WTC11 (cell line): Measurements from ENCODE around the gene LRRC32. TPM values are rescaled to one million over a fixed set of nuclear protein-coding genes. Genes with fewer than 3 reads are reported as not detected.

Experiments
- ATAC-seq: fragments of 200-7000 bp; cut with Tn5 transposase; 2 replicates; pipeline ENCODE4 v1.10.0; 2021; ENCODE audit warnings: mild to moderate bottlenecking, moderate library complexity
- CTCF ChIA-PET: fragments of 300-600 bp; sonication (Branson Sonifier 250); formaldehyde crosslinking; loops from one replicate; lab custom pipeline; 2021; ENCODE audit warnings: antibody characterized with exemption; lab: Charles Lee
- POLR2A ChIA-PET: fragments of 350-600 bp; sonication (Branson Sonifier 250); formaldehyde crosslinking; loops from one replicate; lab custom pipeline; 2021; ENCODE audit warnings: antibody characterized with exemption; lab: Charles Lee
- DNase-seq: peaks from one replicate; pipeline ENCODE4 v3.0.0; 2021; ENCODE audit warnings: low spot score
- H3K27ac Mint-ChIP-seq: 2 replicates; pipeline ENCODE4 v1.8.0; 2021; ENCODE audit warnings: mixed read lengths
- H3K27me3 Mint-ChIP-seq: 2 replicates; pipeline ENCODE4 v1.8.0; 2021; ENCODE audit warnings: low read depth, mild to moderate bottlenecking, moderate library complexity, mixed read lengths
- H3K36me3 Mint-ChIP-seq: 2 replicates; pipeline ENCODE4 v1.8.0; 2021; ENCODE audit warnings: mixed read lengths
- H3K4me1 Mint-ChIP-seq: 2 replicates; pipeline ENCODE4 v1.8.0; 2022; ENCODE audit warnings: mixed read lengths
- H3K4me3 Mint-ChIP-seq: 2 replicates; pipeline ENCODE4 v1.8.0; 2021; ENCODE audit warnings: mild to moderate bottlenecking, moderate library complexity, mixed read lengths
- H3K9me3 Mint-ChIP-seq: 2 replicates; pipeline ENCODE4 v1.8.0; 2021; ENCODE audit warnings: mixed read lengths
- E2F1 ChIP-seq: sonication (generic); formaldehyde crosslinking; IDR thresholded peaks from 2 replicates; pipeline ENCODE4 v1.8.0; 2022; ENCODE audit warnings: mild to moderate bottlenecking, missing genetic modification reagents
- EMX1 ChIP-seq: fragments of 250-450 bp; sonication (Bioruptor Pico); IDR thresholded peaks from 2 replicates; pipeline ENCODE4 v1.8.0; 2021; ENCODE audit warnings: mild to moderate bottlenecking
- FOXJ3 ChIP-seq: sonication (generic); formaldehyde crosslinking; IDR thresholded peaks from 2 replicates; pipeline ENCODE4 v1.9.0; 2021; ENCODE audit warnings: missing genetic modification reagents, mild to moderate bottlenecking, borderline replicate concordance
- GABPB1 ChIP-seq: sonication (generic); formaldehyde crosslinking; IDR thresholded peaks from 2 replicates; pipeline ENCODE4 v1.8.1; 2023; ENCODE audit warnings: mild to moderate bottlenecking, missing genetic modification reagents
- HMGXB4 ChIP-seq: sonication (generic); formaldehyde crosslinking; IDR thresholded peaks from 2 replicates; pipeline ENCODE4 v1.8.1; 2023; ENCODE audit warnings: mild to moderate bottlenecking, moderate library complexity, missing genetic modification reagents
- JUN ChIP-seq: sonication (generic); formaldehyde crosslinking; IDR thresholded peaks from 2 replicates; pipeline ENCODE4 v1.8.0; 2023; ENCODE audit warnings: mild to moderate bottlenecking, missing genetic modification reagents
- KAT7 ChIP-seq: sonication (generic); formaldehyde crosslinking; IDR thresholded peaks from 2 replicates; pipeline ENCODE4 v1.8.1; 2023; ENCODE audit warnings: missing genetic modification reagents, mild to moderate bottlenecking, borderline replicate concordance
- MYBL2 ChIP-seq: sonication (generic); formaldehyde crosslinking; IDR thresholded peaks from 2 replicates; pipeline ENCODE4 v1.8.1; 2023; ENCODE audit warnings: mild to moderate bottlenecking, moderate library complexity, missing genetic modification reagents
- NFATC4 ChIP-seq: fragments of 250-450 bp; sonication (Bioruptor Pico); IDR thresholded peaks from 2 replicates; pipeline ENCODE4 v1.9.0; 2021; ENCODE audit warnings: mild to moderate bottlenecking
- NFYB ChIP-seq: sonication (generic); formaldehyde crosslinking; conservative IDR thresholded peaks from 2 replicates; pipeline ENCODE4 v1.8.0; 2022; ENCODE audit warnings: low read depth, missing genetic modification reagents
- NR2C2 ChIP-seq: sonication (generic); formaldehyde crosslinking; IDR thresholded peaks from 2 replicates; pipeline ENCODE4 v1.8.0; 2022; ENCODE audit warnings: mild to moderate bottlenecking, missing genetic modification reagents
- NR3C1 ChIP-seq: sonication (generic); formaldehyde crosslinking; conservative IDR thresholded peaks from 2 replicates; pipeline ENCODE4 v1.8.1; 2023; ENCODE audit warnings: low read depth, mild to moderate bottlenecking, missing genetic modification reagents
- PRRX2 ChIP-seq: fragments of 250-450 bp; sonication (Bioruptor Pico); IDR thresholded peaks from 2 replicates; pipeline ENCODE4 v1.8.0; 2021; ENCODE audit warnings: mild to moderate bottlenecking
- SMAD3 ChIP-seq: sonication (generic); formaldehyde crosslinking; IDR thresholded peaks from 2 replicates; pipeline ENCODE4 v1.8.0; 2022; ENCODE audit warnings: missing genetic modification reagents, mild to moderate bottlenecking, borderline replicate concordance
- SMAD4 ChIP-seq: sonication (generic); formaldehyde crosslinking; IDR thresholded peaks from 2 replicates; pipeline ENCODE4 v1.8.0; 2022; ENCODE audit warnings: mild to moderate bottlenecking, missing genetic modification reagents
- SP1 ChIP-seq: sonication (generic); formaldehyde crosslinking; conservative IDR thresholded peaks from 2 replicates; pipeline ENCODE4 v1.8.1; 2022; ENCODE audit warnings: missing genetic modification reagents
- ZNF121 ChIP-seq: sonication (generic); formaldehyde crosslinking; IDR thresholded peaks from 2 replicates; pipeline ENCODE4 v1.8.0; 2023; ENCODE audit warnings: missing genetic modification reagents
- ZNF232 ChIP-seq: sonication (generic); formaldehyde crosslinking; IDR thresholded peaks from 2 replicates; pipeline ENCODE4 v1.8.0; 2022; ENCODE audit warnings: mild to moderate bottlenecking, missing genetic modification reagents
- ZNF396 ChIP-seq: fragments of 250-450 bp; sonication (Bioruptor Pico); IDR thresholded peaks from 2 replicates; pipeline ENCODE4 v1.8.0; 2021; ENCODE audit warnings: mild to moderate bottlenecking, moderate library complexity, borderline replicate concordance
- ZNF671 ChIP-seq: fragments of 250-450 bp; sonication (Bioruptor Pico); IDR thresholded peaks from 2 replicates; pipeline ENCODE4 v1.8.0; 2021; ENCODE audit warnings: mild to moderate bottlenecking
- ZSCAN18 ChIP-seq: fragments of 250-450 bp; sonication (Bioruptor Pico); IDR thresholded peaks from 2 replicates; pipeline ENCODE4 v2.1.2; 2022; ENCODE audit warnings: mild to moderate bottlenecking, moderate library complexity
- total RNA-seq: library from RNA; stranded (reverse); gene quantifications from 3 replicates; pipeline ENCODE4 v1.2.3, GENCODE V29; 2021
- TF ChIP-seq, protein P1 (sequence below): sonication (generic); formaldehyde crosslinking; IDR thresholded peaks from 2 replicates; pipeline ENCODE4 v1.8.1; 2023; ENCODE audit warnings: mild to moderate bottlenecking, missing genetic modification reagents

LRRC32 gene
- total RNA-seq, 1 experiment from 2014 or later = 0.74 TPM

DNA sequence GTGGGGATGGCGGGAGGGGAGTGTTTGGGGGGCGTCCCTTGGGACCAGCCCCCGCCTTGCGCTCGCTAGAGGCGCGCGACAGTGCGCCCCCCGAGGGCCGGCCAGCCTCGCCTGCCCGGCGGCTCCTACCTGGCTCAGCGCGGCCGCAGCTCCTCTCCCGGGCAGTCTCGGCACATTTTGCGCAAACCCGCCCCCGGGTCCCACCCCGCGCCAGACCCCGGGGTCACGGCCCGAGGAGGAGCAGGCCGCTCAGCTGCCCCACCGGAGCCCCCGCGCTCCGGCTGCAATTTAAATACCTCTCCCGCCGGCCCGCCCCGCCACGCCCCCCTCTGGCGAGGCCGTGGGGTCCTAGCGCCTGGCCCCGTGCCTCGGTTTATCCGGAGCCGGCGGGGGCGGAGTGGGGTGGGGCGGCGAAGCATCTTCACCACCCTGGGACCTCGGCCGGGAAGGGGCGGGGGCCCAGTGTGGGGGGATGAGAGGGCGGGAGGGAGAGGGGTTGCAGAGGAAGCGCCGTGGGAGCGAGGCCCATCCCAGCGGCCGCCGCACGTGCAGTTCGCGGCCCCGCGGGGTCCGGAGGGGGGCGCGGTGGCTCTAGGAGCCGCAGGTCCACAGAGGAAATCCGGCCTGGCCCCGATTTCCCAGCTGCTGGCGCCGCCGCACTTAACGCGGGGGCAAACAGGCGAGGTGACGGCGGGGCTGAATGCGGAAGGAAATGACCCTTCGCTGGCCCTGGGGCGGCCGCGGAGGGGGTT is at the start of gene LRRC32 (continued):
- no peak for TF ChIP-seq ZNF232
- TF ChIP-seq ZNF671 (CRISPR knock-in tag) = no peak
- no peak for TF ChIP-seq SMAD4
- TF ChIP-seq ZNF121 (CRISPR knock-in tag) = no peak
- no peak for TF ChIP-seq NR3C1 (CRISPR knock-in tag)

DNA sequence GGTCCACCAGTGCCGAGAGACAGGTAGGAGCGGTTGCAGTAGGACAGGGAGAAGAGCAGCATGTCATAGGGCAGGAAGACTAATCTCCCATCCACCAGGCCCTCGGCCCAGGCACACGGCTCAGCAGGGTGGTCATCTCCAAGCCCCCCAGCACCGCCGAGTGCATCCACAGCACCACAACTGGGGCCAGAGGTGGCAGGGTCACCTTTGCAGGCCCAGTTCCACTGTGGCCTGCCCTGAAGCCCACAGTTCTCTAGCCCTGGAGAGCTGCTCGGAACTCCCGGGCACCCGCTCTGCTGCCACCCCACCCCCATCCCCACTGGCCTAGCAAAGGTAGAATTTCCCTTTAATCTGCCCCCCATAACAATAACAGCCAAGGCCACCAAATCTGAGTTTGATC is 49.1 kb upstream of the LRRC32 start:
- TF ChIP-seq FOXJ3 (CRISPR knock-in tag) (no peak), NFYB (CRISPR knock-in tag) (no peak)
- DNase-seq = no peak
- H3K4me1 Mint-ChIP-seq = peaks cover 5% of the 10 kb centered on the region
- H3K36me3 Mint-ChIP-seq = no peaks in the 10 kb centered on the region
- ChIA-PET POLR2A (no interaction called here), CTCF (interaction anchor here (0.8 to 3.6 kb wide), 3 partner anchors 21 to 121 kb away, joined by 3 to 18 read pairs (median 6); no protein-coding TSS in a partner anchor)
- no peak overlapping the region for H3K27ac Mint-ChIP-seq
- H3K4me3 Mint-ChIP-seq = no peak overlapping the region
- no peak for ATAC-seq
- peaks cover 12% of the 10 kb centered on the region for H3K27me3 Mint-ChIP-seq
- no peaks in the 10 kb centered on the region for H3K9me3 Mint-ChIP-seq

GRCh38 chr11:76719281-76719680 is 48.7 kb upstream of the LRRC32 start:
- no peaks in the 10 kb centered on the region for H3K9me3 Mint-ChIP-seq
- H3K36me3 Mint-ChIP-seq = no peaks in the 10 kb centered on the region
- no peak overlapping the region for H3K4me3 Mint-ChIP-seq
- no peak for ATAC-seq
- ChIA-PET CTCF (interaction anchor here (3.6 kb wide), 1 partner anchor 120 kb away, joined by 18 read pairs; no protein-coding TSS in a partner anchor), POLR2A (no interaction called here)
- no peak overlapping the region for H3K27ac Mint-ChIP-seq
- no peak for TF ChIP-seq E2F1 (CRISPR knock-in tag)
- TF ChIP-seq EMX1 (CRISPR knock-in tag) = no peak
- TF ChIP-seq NFATC4 = no peak
- TF ChIP-seq, protein P1, sequence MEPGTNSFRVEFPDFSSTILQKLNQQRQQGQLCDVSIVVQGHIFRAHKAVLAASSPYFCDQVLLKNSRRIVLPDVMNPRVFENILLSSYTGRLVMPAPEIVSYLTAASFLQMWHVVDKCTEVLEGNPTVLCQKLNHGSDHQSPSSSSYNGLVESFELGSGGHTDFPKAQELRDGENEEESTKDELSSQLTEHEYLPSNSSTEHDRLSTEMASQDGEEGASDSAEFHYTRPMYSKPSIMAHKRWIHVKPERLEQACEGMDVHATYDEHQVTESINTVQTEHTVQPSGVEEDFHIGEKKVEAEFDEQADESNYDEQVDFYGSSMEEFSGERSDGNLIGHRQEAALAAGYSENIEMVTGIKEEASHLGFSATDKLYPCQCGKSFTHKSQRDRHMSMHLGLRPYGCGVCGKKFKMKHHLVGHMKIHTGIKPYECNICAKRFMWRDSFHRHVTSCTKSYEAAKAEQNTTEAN = no peak
- TF ChIP-seq PRRX2 = no peak
- no peak for TF ChIP-seq KAT7
- TF ChIP-seq JUN (CRISPR knock-in tag) = no peak
- no peak for TF ChIP-seq ZSCAN18
- no peak for TF ChIP-seq SMAD3 (CRISPR knock-in tag)
- TF ChIP-seq NR2C2 (CRISPR knock-in tag) = no peak
- no peak for TF ChIP-seq ZNF396 (CRISPR knock-in tag)
- DNase-seq = no peak
- peaks cover 12% of the 10 kb centered on the region for H3K27me3 Mint-ChIP-seq
- H3K4me1 Mint-ChIP-seq = peaks cover 5% of the 10 kb centered on the region

- H3K27me3 Mint-ChIP-seq = peaks cover 12% of the 10 kb centered on the region
- H3K36me3 Mint-ChIP-seq = no peaks in the 10 kb centered on the region
- no peak for ATAC-seq
- CTCF ChIA-PET = interaction anchor here (0.6 to 2.1 kb wide), 4 partner anchors 32 to 327 kb away, joined by 3 to 5 read pairs (median 3); no protein-coding TSS in a partner anchor
- H3K4me3 Mint-ChIP-seq = no peak overlapping the region
- H3K27ac Mint-ChIP-seq = no peak overlapping the region
- TF ChIP-seq HMGXB4 (CRISPR knock-in tag) (no peak), NR2C2 (CRISPR knock-in tag) (no peak), SP1 (CRISPR knock-in tag) (no peak), MYBL2 (CRISPR knock-in tag) (no peak), GABPB1 (no peak)
- TF ChIP-seq, all 79 proteins: peak for 0
- peaks cover 5% of the 10 kb centered on the region for H3K4me1 Mint-ChIP-seq
- H3K9me3 Mint-ChIP-seq = no peaks in the 10 kb centered on the region
- POLR2A ChIA-PET = no interaction called here
- no peak for DNase-seq
These were observed 47.3 kb upstream of the LRRC32 start for GRCh38 chr11:76717816-76718215.
